GM19099 (cell line): ENCODE results near the gene HOXD12.

Experiments used
- POLR2A ChIP-seq: IDR thresholded peaks from 3 replicates; pipeline ENCODE4 v1.6.1; 2011; ENCODE audit warnings: low read depth; ENCODE audit not compliant: insufficient read length; ENCODE audit errors: extremely low read depth

Gene HOXD12

GRCh38 chr2:176087330-176088047, 12.1 kb upstream of the HOXD12 start:
- no peak for TF ChIP-seq POLR2A

- TF ChIP-seq POLR2A = no peak
Measured at GRCh38 chr2:176088048-176088936, 11.3 kb upstream of the HOXD12 start.

- no peak for TF ChIP-seq POLR2A
Measured at GRCh38 chr2:176088937-176089842, 10.4 kb upstream of the HOXD12 start.

GRCh38 chr2:176089843-176090395, 9.7 kb upstream of the HOXD12 start:
- no peak for TF ChIP-seq POLR2A

- no peak for TF ChIP-seq POLR2A
Measured at GRCh38 chr2:176090862-176091261, 8.7 kb upstream of the HOXD12 start.

- no peak for TF ChIP-seq POLR2A
Measured at GRCh38 chr2:176091329-176092258, 8.0 kb upstream of the HOXD12 start.

GRCh38 chr2:176092270-176093144, 7.1 kb upstream of the HOXD12 start, which contains the start of gene HOXD13:
TSS of gene HOXD13 (plus strand) at chr2:176092721. CDS start at chr2:176092891, 170 bp downstream.
- TF ChIP-seq POLR2A = no peak

- no peak for TF ChIP-seq POLR2A
Measured at GRCh38 chr2:176093145-176093897, 6.3 kb upstream of the HOXD12 start.

GRCh38 chr2:176093898-176094249, 5.7 kb upstream of the HOXD12 start:
- TF ChIP-seq POLR2A = no peak

- no peak for TF ChIP-seq POLR2A
Measured at GRCh38 chr2:176094349-176094748, 5.2 kb upstream of the HOXD12 start.

- TF ChIP-seq POLR2A = no peak
Measured at GRCh38 chr2:176095421-176095820, 4.2 kb upstream of the HOXD12 start.
